GM12801 (cell line): ENCODE measurements around the gene APLF.

ENCODE experiments used
- CTCF ChIP-seq: IDR thresholded peaks from one replicate; pipeline ENCODE4 v1.5.1; 2011; ENCODE audit warnings: control low read depth; ENCODE audit not compliant: insufficient read length; ENCODE audit errors: extremely low read depth

Gene APLF

GRCh38 chr2:68559692-68560091, 92.3 kb downstream of the APLF start:
- no peak for TF ChIP-seq CTCF

GRCh38 chr2:68560545-68560944, 93.2 kb downstream of the APLF start:
- no peak for TF ChIP-seq CTCF

- no peak for TF ChIP-seq CTCF
Measured at GRCh38 chr2:68561372-68561771, 94.0 kb downstream of the APLF start.

GRCh38 chr2:68562934-68563333, 95.5 kb downstream of the APLF start:
- no peak for TF ChIP-seq CTCF

- TF ChIP-seq CTCF = no peak
Measured at GRCh38 chr2:68564426-68564825, 97.0 kb downstream of the APLF start.

GRCh38 chr2:68565273-68565672, 97.9 kb downstream of the APLF start:
- no peak for TF ChIP-seq CTCF

- no peak for TF ChIP-seq CTCF
Measured at GRCh38 chr2:68565858-68566257, 98.5 kb downstream of the APLF start.

GRCh38 chr2:68566362-68566761, 99.0 kb downstream of the APLF start:
- TF ChIP-seq CTCF = no peak
